ENCODE data around the gene CAMK2B. TPM values are rescaled to one million over a fixed set of nuclear protein-coding genes. Genes with fewer than 3 reads are reported as not detected.

The CAMK2B gene
- total RNA-seq, 1 experiment from 2014 or later, result not detected

DNA sequence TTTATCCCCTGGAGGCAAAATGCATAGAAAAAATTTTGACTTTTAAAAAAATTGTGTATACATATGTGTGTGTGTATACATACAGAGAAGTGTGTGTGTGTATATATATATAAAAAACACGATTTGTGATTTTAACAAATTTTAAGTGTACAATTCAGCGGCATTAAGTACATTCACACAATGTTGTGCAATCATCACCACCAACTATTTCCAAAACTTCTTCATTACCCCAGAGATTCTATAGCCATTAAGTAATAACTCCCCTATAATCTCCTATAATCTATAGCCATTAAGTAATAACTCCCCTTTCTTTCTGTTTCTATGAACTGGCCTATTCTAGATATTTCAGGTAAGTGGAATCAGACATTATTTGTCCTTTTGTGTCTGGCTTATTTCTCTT, 20.7 kb upstream of the CAMK2B start:
- peaks cover 39% of the 10 kb centered on the region for H3K27me3 Mint-ChIP-seq (ENCODE audit: unreplicated experiment)
- H3K4me3 Mint-ChIP-seq (ENCODE audit: low read depth, unreplicated experiment), result no peak overlapping the region
- no peaks in the 10 kb centered on the region for H3K36me3 Mint-ChIP-seq (ENCODE audit: insufficient read depth, unreplicated experiment)
- no peaks in the 10 kb centered on the region for H3K4me1 Mint-ChIP-seq (ENCODE audit: low read depth, unreplicated experiment)
- no peak overlapping the region for H3K27ac Mint-ChIP-seq (ENCODE audit: unreplicated experiment)
- H3K9me3 Mint-ChIP-seq (ENCODE audit: low read depth, unreplicated experiment), result no peaks in the 10 kb centered on the region
- no TSS peak for BruUV-seq (replicated peaks)
- TF ChIP-seq, protein P1, sequence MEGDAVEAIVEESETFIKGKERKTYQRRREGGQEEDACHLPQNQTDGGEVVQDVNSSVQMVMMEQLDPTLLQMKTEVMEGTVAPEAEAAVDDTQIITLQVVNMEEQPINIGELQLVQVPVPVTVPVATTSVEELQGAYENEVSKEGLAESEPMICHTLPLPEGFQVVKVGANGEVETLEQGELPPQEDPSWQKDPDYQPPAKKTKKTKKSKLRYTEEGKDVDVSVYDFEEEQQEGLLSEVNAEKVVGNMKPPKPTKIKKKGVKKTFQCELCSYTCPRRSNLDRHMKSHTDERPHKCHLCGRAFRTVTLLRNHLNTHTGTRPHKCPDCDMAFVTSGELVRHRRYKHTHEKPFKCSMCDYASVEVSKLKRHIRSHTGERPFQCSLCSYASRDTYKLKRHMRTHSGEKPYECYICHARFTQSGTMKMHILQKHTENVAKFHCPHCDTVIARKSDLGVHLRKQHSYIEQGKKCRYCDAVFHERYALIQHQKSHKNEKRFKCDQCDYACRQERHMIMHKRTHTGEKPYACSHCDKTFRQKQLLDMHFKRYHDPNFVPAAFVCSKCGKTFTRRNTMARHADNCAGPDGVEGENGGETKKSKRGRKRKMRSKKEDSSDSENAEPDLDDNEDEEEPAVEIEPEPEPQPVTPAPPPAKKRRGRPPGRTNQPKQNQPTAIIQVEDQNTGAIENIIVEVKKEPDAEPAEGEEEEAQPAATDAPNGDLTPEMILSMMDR (IDR thresholded peaks at IDR 0.05; ENCODE audit: unreplicated experiment), result no peak
- intact Hi-C loops (cut with micrococcal nuclease; ENCODE audit: unreplicated experiment), result loop anchor here (5.0 kb wide), 1 partner anchor 221 kb away; no protein-coding TSS in a partner anchor
- CTCF ChIA-PET, result no interaction called here
- no peak for DNase-seq

DNA sequence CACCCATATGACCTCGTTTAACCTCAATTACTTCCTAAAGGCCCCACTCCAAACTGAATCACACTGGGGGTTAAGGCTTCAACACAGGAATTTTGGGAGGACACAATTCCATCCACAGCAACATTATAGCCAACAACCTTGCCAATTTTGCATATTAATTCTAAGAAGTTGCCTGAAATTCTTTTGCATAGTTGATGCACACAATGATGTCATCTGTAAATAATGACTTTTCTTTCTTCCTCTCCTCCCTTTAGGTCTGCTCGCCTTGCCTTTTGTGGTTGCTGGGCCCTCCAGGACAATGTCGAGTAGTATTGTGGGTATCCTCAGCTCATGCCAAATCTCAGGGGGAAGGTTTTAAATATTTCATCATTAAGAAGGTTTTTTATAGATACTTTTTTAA, 16.0 kb upstream of the CAMK2B start:
- no TSS peak for BruUV-seq (replicated peaks)
- Mint-ChIP-seq H3K4me1 (ENCODE audit: low read depth, unreplicated experiment) (no peaks in the 10 kb centered on the region), H3K27ac (ENCODE audit: unreplicated experiment) (no peak overlapping the region), H3K36me3 (ENCODE audit: insufficient read depth, unreplicated experiment) (no peaks in the 10 kb centered on the region), H3K27me3 (ENCODE audit: unreplicated experiment) (peaks cover 68% of the 10 kb centered on the region), H3K9me3 (ENCODE audit: low read depth, unreplicated experiment) (peaks cover 2% of the 10 kb centered on the region), H3K4me3 (ENCODE audit: low read depth, unreplicated experiment) (no peak overlapping the region)
- no peak for DNase-seq
- CTCF ChIA-PET, result no interaction called here
- TF ChIP-seq, protein P1 (IDR thresholded peaks at IDR 0.05; ENCODE audit: unreplicated experiment), result no peak
- intact Hi-C loops (cut with micrococcal nuclease; ENCODE audit: unreplicated experiment), result no loop called here

DNA sequence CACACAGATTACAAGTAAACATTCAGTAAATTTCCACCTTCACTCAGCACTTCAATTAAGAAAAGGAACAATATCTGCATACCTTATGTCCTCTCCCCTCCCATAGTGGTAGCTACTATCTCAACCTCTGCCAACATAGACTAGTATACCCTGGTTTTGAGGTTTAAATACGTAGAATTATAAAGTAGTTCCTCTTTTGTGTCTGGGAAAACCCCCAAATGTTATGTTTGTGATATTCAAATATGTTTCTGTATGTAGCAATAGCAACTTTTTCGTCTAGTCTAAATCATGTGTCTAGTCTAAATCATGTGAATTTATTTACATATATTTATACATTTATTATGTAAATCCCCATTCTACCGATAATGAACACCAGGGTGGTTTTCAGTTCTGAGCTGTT, 13.2 kb upstream of the CAMK2B start:
- DNase-seq, result no peak
- no peak overlapping the region for H3K27ac Mint-ChIP-seq (ENCODE audit: unreplicated experiment)
- intact Hi-C loops (cut with micrococcal nuclease; ENCODE audit: unreplicated experiment), result no loop called here
- TF ChIP-seq, protein P1 (IDR thresholded peaks at IDR 0.05; ENCODE audit: unreplicated experiment), result no peak
- no peaks in the 10 kb centered on the region for H3K4me1 Mint-ChIP-seq (ENCODE audit: low read depth, unreplicated experiment)
- no TSS peak for BruUV-seq (replicated peaks)
- no peaks in the 10 kb centered on the region for H3K36me3 Mint-ChIP-seq (ENCODE audit: insufficient read depth, unreplicated experiment)
- CTCF ChIA-PET, result interaction anchor here (1.4 kb wide), 1 partner anchor 10 kb away, joined by 3 read pairs; no protein-coding TSS in a partner anchor
- peaks cover 2% of the 10 kb centered on the region for H3K9me3 Mint-ChIP-seq (ENCODE audit: low read depth, unreplicated experiment)
- H3K4me3 Mint-ChIP-seq (ENCODE audit: low read depth, unreplicated experiment), result no peak overlapping the region
- peaks cover 56% of the 10 kb centered on the region for H3K27me3 Mint-ChIP-seq (ENCODE audit: unreplicated experiment)

DNA sequence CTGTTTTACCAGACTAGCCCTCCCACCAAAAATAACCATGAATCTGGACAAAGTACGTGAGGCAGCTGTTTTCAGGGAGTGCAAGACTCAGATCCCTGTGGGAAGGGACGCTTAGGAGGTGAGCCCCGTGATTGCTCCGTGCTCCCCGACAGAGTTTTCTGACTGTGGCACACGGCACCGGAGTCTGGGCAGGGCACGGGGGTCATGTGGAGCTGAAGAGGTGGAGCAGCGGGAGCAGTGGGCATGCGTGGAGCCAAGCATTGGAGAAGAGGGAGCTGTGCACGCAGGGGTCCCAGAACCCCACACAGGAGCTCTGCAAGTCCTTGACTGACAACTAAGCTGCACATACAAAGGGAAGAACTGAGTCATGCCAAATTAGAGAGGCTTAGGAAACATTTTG, 11.1 kb upstream of the CAMK2B start:
- intact Hi-C loops (cut with micrococcal nuclease; ENCODE audit: unreplicated experiment), result no loop called here
- Mint-ChIP-seq H3K27me3 (ENCODE audit: unreplicated experiment) (peaks cover 65% of the 10 kb centered on the region), H3K36me3 (ENCODE audit: insufficient read depth, unreplicated experiment) (no peaks in the 10 kb centered on the region), H3K4me3 (ENCODE audit: low read depth, unreplicated experiment) (no peak overlapping the region), H3K27ac (ENCODE audit: unreplicated experiment) (no peak overlapping the region), H3K4me1 (ENCODE audit: low read depth, unreplicated experiment) (no peaks in the 10 kb centered on the region), H3K9me3 (ENCODE audit: low read depth, unreplicated experiment) (peaks cover 2% of the 10 kb centered on the region)
- no peak for DNase-seq
- TF ChIP-seq, protein P1 (IDR thresholded peaks at IDR 0.05; ENCODE audit: unreplicated experiment), result no peak
- no TSS peak for BruUV-seq (replicated peaks)
- CTCF ChIA-PET, result interaction anchor here (1.0 to 1.2 kb wide), 2 partner anchors 23 to 78 kb away, joined by 3 read pairs; no protein-coding TSS in a partner anchor

Data from Calu3 (cell line).